SW480 (cell line): ENCODE data around the gene ZMYND11.
"Not testable (repeated sequence)": the region's sequence is repeated elsewhere in the genome, so short reads cannot be mapped to it uniquely, and the experiment has no call there.

ENCODE experiments used
- DNase-seq: peaks from one replicate; pipeline ENCODE4 v3.0.0-alpha.2; 2016; ENCODE audit warnings: low spot score

Gene ZMYND11

DNA sequence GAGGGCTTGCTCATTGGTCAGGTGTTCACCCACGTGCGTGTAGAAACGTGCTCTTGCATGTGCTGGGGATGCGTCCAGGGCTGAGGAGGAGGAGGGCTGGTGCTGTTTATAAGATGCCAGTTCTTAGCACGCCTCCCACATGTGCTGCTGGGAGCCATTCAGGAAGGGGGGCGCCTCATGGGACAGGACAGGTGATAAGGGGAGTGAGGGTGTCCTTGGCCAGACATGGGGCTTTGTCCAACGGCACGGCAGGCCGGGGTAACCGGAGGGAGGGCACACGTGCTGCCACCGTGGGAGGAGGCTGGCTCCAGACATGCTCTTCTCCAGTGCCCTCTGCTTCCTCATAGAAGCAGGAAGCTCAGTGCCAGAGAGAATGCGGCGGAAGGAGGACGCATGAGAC, 150.0 kb downstream of the ZMYND11 start:
- DNase-seq, result no peak

DNA sequence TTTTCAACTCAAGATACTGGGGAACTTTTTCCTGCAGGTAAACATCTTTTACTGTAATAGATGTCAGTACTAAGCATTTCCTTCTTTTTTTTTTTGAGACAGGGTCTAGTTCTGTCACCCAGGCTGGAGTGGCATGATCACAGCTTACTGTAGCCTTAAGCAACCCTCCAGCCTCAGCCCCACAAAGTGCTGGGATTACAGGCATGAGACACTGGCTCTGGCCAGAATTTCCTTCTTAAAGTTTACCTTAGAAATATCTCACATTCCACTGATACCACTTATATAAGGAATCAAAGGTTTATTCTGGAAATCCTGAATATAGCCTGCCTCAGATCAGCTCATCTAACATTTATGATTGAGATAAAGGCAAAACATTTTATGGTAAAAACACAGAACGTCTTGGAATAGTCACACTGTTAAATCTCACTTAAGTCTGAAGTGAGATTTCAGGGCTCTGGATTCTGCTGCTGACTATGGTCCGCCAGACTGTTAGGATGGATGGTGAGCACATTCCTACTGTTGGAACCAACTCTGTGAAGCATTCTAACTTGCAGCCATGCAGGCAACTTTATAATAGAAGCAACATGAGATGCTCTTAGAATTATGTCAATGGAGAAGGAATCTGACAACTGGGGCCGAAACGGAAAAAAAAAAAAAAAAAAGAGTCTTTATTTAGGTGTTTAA, 151.9 kb downstream of the ZMYND11 start:
- no peak for DNase-seq

DNA sequence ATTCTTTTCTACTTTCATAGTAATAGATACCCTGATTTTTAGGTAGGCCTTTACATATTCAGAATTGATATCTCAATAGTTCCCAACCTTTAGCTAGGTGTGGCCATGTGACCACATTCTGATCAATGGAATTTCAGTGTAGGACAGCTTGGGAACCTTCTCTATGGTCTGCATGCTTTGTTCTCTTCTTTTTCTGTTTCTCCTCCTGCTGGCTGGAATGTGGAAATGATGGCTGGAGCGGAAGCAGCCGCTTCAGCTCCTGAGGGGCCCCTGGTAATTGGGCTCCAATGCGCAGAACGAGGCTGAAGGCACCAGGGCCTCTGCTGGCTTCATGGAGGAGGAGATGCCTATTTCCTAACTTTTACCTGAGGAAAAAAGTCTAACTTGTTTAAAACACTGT, 152.6 kb downstream of the ZMYND11 start:
- no peak for DNase-seq

DNA sequence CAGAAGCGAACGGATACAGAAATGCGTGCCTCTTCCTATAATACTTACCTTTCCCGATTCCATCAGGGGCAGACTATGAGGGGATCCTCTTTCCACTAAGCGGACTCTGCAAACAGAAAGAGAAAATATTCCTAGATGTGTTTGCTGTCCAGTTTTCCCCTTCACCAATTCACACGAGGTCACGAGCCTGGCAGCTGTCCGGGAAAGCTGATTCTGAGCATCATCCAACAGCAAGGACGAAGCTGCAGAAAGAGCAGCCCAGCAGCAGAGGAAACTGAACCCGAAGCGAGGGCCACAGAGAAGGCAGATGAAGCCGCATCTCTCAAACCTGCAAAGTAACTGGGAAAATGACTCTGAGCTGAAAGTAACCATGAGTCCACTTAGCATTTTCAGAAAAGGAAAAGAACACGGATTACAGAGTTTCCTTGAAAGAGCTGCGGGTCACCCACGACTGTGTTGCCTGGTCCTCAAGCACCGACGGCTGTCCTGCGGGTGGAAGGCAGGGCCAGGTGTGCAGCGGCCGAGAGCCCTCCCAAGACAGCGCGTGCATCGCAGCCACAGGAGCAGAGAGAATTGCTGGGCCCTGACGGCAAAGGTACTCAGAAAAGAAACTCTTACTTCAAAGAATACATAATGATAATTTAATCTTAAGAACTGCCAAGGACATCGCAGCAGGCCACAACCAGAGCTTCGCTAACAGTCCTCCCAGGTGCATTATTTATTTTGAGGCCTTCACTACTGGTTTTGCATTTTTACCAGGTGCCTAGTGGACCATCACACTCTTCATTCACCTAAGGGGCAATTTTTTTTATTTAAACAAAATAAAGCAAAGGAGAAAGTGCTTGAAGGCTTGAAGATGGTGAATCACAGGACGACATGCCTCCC, 153.3 kb downstream of the ZMYND11 start:
- no peak for DNase-seq

DNA sequence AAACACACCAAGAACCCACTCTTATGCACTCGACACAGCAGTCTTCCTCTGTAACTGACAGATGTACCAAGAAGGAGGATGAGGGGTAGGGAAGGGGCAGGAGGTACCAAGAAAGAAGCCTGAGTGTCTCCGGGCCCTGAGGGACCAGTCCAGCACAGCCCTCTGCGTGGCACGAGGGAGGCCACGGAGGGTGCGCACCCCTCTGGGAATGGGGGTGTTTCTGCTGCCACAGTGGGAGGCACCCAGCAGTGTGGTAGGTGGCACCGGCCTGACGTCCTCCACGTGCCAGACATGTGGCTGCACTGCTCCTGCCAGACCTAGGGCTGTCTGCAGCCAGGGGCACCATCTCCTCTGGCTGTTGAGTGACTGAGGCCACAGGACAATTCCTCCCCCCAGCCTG, 154.3 kb downstream of the ZMYND11 start:
- no peak for DNase-seq

DNA sequence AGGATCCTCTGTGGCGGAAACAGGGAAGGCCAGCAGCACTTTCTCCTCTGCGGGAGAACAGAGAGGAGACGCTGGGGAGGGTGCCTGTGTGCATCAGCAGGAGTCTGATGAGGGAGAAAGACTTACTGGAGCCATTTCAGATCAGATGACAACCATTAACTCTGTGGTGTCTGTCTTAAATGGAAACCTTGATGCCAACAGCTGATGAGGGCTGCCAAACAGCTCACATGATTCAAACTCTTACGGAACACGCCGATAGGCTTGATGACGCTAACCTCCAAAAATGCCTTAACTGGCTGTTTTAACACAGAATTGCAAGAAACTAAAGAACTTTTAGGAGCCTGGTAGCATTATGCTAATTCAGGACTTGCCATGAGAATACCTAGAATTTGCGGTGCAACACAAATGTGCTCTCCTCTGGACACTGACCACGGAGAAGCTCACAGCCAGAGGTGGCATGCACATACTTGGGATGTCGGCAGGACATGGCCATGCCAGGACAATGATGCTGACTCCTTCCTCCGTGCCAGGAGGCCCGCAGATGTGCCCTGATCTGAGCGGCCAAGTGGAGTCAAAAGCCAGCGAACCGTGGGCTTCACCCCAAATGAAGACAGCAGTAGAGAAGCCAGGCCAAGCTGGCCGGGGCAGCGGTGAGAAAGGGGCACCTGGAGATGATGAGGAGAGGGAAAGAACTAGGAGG, 154.9 kb downstream of the ZMYND11 start:
- DNase-seq, result no peak

DNA sequence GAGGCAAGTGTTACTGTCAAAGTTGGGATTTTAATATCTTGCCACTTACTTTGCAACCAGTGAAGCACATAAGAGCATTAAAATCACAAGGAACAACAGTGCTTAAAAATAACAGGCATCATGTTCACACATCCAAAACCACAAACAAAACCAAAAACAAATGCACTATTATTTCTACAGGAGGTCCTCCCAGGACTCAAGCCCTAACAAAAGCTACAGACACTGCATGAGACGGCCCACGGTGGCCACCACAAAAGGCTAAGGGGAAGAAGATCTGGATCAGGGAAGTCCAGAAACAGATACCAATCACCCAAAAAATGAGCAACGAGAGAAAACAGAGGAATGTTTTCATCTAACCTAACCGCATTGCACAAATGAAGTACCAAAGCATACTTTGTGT, 158.4 kb downstream of the ZMYND11 start:
- no peak for DNase-seq

DNA sequence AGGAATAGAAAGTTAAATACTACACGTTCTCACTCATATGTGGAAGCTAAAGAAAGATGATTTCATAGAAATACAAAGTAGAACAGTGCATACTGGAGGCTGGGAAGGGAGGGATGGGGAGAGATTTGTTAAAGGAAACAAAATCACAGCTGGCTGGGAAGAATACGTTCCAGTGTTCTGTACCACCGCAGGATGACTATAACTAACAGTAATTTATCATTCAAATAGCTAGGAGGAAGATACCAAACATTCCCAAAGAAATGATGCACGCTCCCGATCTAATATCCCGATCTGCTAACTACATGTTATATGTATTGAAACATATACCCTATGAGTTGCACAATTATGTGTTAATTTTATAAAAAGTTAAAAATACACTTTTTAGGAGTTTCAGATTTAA, 162.3 kb downstream of the ZMYND11 start:
- no peak for DNase-seq

DNA sequence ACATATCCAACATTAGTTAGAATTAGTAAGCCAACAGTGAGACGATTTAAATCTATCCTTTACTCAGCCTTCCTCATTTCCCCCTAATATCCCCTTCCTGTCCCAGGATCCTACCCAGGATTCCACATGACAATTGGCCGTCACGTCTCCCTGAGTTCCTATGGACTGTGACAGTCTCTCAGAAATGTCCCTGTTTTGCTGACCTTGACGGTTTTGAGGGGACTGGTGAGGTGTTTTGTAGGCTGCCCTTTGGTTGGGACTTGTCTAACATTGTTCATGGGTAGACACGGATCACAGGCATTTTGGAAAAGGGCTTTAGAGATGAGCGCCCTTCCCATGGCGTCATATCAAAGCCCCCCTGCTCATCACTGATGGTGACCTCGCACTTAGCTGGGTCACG, 162.8 kb downstream of the ZMYND11 start:
- no peak for DNase-seq

DNA sequence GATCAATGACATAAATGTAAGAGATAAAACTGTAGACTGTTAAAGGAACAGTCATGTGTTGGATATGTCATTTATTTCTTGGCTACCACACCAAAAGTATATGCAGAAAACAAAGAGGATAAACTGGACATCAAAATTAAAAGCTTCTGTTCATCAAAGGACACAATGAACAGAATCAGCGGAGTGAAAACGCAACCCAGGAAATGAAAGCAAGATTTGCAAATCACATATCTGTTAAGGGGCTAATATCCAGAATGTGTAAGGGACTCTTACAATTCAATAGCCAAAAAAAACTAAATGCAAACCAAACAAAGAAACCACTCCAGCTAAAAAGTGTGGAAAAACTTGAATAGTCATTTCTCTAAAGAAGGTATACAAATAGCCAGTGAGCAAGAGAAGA, 164.3 kb downstream of the ZMYND11 start:
- DNase-seq, result no peak

DNA sequence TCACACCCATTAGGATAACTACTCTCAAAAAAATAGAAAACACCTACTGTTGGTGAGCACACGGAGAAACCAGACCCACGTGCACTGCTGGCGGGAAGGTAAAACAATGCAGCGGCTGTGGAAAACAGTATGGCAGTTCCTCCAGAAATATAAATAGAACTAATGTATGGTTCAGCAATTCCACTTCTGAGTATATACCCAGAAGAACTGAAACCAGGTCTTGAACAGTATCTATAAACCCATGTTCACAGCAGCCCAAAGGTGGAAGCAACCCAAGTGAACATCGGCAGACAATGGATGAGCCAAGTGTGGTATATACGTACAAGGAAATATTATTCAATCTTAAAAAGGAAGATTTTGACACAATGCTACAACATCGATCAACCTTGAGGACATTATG, 164.7 kb downstream of the ZMYND11 start:
- no peak for DNase-seq

DNA sequence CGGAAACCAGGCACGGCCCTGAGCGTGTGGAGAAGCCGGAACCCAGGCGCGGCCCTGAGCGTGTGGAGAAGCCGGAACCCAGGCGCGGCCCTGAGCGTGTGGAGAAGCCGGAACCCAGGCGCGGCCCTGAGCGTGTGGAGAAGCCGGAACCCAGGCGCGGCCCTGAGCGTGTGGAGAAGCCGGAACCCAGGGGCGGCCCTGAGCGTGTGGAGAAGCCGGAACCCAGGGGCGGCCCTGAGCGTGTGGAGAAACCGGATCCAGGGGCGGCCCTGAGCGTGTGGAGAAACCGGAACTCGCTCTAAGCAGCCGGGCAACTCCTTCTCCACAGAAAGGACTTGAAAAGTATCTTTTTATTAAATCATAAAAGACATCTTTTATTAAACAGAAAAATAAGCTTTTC, 165.3 kb downstream of the ZMYND11 start:
- not testable (repeated sequence) for DNase-seq

DNA sequence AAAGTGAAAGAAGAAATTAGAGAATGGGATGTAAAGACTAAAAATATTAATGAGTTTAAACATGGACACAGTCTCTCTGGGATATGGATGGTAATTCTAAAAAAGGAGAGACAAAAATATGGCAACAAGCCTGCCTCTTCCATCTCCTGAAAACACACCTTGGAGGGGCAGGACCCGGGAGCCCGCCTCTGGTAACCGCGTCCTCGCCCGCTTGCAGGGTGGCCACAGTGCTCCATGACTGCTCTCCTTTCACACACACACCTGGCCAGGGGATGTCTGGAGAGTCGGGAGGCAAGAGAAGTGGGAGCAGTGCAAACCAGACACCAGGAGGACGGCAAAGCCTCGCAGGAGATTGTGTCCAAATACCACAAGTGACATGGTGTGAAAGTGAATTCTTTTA, 166.3 kb downstream of the ZMYND11 start:
- DNase-seq, result no peak
